ENCODE data around the gene ZNF773. TPM values are rescaled to one million over a fixed set of nuclear protein-coding genes. Genes with fewer than 3 reads are reported as not detected.
A peak's percentile ranks its signal among the peaks of the same experiment; 100 is the strongest.
"Not testable (repeated sequence)": the region's sequence is repeated elsewhere in the genome, so short reads cannot be mapped to it uniquely, and the experiment has no call there.

The ZNF773 gene
- total RNA-seq = 10 to 100 TPM in 5 of 8 experiments, 1 to 10 TPM in 3; 6.3 to 17.9 (median 10.9) TPM

DNA sequence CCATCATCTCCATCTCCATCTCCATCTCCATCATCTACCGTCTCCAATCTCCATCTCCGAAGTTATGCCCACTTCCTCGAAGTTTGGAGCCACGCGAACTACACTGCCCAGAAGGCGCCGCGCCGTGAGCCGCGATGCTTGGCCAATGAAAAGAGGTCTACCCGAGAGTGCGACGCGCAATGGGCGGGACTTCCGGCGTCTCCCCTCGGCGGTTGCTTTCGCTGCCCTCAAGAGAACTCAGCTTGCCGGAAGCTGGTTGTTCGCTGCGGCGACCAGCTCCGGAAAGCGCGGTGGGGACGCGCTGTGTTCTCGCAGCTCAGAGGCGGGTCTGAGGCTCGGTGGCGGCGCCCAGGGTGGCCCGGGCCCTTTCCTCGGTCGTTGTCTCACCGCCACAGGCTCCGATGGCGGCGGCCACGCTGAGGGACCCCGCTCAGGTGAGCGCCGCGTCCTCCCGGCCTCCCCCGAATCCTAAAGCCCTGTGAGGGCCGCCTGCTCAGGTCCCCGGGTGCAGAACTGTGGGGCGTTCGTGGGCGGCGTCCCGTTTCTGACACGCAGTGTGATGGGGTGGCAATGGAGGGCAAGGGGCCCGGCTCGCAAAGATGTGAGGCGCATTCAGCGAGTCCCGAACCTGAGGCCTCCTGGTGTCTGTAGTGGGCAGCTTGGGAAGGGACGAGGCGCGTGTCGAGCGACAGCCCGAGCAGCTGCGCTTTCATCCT is at the start of gene ZNF773:
Gene ZNF773, plus strand, starts transcription at position 259 of the 716 bp plus-strand sequence. Its CDS starts 143 bp downstream, at position 402.
- ATAC-seq (replicated peaks in 6 of 8) = peak; percentile 96 to 100 (median 100)
- 0 to 24% (median 3%) methylated on average over 2 to 12 of the region's 69 CpGs; no CpG with 5 or more reads in 2 of the 10 experiments for WGBS, 10 experiments
- peak within 1 kb of the TSS; percentile 94 to 96 for H3K27ac ChIP-seq
- H3K4me3 ChIP-seq = peak within 1 kb of the TSS; percentile 73 to 100 (median 98)
- in situ Hi-C loops (cut with MboI; ENCODE audit: low pct_unique_long_range_greater_than_20kb in 2 of 9, low sequenced_read_pairs in 9 of 9, unreplicated experiment in 9 of 9); H3K4me1 ChIP-seq (replicated peaks in 1 of 2): not testable (repeated sequence)

DNA sequence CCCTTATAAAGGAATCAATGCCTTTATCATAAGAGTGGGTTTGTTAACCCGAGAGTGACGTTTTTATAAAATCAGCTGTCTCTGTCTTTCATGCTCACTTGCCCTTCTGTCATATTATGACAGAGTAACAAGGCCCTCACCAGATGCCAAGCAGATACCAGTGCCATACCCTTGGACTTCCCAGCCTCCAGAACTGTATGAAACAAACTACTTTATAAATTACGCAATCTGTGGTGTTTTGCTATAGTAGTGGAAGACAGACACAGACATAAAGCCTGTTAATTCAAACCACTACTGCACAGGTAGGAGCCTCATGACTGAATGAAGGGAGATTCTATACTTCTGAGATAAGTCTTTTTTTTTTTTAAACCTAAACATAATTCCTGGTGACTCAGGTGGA is 47.4 kb upstream of the ZNF773 start:
- ATAC-seq (replicated peaks in 6 of 8) = no peak
- H3K27ac ChIP-seq = no peak overlapping the region
- 85 to 100% (median 96%) methylated on average over 1 to 3 of the region's 3 CpGs; no CpG with 5 or more reads in 3 of the 10 experiments for WGBS, 10 experiments
- H3K4me3 ChIP-seq = no peak overlapping the region
- no peaks in the 10 kb centered on the region for H3K4me1 ChIP-seq (replicated peaks in 1 of 2)
- in situ Hi-C loops (cut with MboI; ENCODE audit: low pct_unique_long_range_greater_than_20kb in 2 of 9, low sequenced_read_pairs in 9 of 9, unreplicated experiment in 9 of 9) = no loop called here

DNA sequence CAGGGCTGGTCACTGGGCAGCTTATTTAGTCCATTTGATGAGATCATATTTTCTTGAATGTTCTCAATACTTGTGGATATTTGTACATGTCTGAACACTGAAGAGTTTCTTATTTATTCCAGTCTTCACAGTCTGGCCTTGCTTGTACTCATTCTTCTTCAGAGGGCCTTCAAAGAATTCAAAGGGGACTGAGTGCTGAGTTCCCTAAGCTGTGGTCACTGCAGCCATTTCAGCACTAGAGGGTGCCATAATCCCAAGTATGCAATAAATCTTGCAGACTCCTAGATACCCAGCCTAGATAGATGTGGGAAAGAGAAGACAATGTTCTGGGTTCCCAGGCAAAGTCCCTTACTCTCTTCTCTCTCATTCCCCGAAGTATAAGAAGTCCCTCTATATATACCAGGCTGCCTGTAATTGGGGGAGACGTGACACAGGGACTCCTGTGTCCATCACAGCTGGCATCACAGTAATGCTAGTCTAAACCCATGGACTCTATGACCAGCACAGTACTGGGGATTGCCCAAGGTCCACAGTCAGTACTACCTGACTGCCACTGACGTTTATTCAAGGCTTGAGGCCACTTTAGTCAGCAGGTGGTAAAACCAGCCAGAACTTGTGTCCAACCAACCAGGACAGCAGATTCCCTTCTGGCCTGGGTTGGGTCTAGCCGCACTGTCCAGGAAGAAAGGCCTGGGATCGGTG is 33.9 kb upstream of the ZNF773 start:
- peak in 3 of 8 experiments; percentile 52 to 99 (median 77) for ATAC-seq (replicated peaks in 6 of 8)
- in situ Hi-C loops (cut with MboI; ENCODE audit: low pct_unique_long_range_greater_than_20kb in 2 of 9, low sequenced_read_pairs in 9 of 9, unreplicated experiment in 9 of 9) = no loop called here
- WGBS, 10 experiments = 14 to 100% (median 63%) methylated on average over 1 to 4 of the region's 5 CpGs; no CpG with 5 or more reads in 5 of the 10 experiments
- Histone ChIP-seq H3K4me3 (no peak overlapping the region), H3K4me1 (replicated peaks in 1 of 2) (no peaks in the 10 kb centered on the region), H3K27ac (no peak overlapping the region)

DNA sequence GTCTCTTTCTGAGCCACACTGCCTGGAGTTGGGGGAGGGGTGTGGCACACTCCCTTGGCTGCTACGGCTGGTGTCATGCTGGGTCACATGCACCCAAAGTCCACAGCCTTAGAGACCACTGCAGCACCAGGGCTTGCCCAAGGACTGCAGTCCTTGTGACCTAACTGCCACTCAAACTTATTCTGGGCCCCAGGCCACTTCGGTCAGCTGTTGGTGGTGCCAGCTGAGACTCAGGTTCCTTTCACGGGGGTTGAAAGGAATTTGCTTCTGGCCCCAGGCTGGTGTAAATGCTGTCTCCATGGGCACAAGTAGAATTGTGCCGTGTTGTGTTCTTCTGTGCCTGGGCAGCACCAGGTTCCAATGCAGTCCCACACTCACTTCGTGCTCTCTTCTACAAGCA is 33.2 kb upstream of the ZNF773 start:
- Histone ChIP-seq H3K27ac (no peak overlapping the region), H3K4me1 (replicated peaks in 1 of 2) (no peaks in the 10 kb centered on the region), H3K4me3 (no peak overlapping the region)
- in situ Hi-C loops (cut with MboI; ENCODE audit: low pct_unique_long_range_greater_than_20kb in 2 of 9, low sequenced_read_pairs in 9 of 9, unreplicated experiment in 9 of 9) = no loop called here
- WGBS, 10 experiments = 76 to 100% (median 90%) methylated on average over 1 to 4 of the region's 5 CpGs; no CpG with 5 or more reads in 4 of the 10 experiments
- ATAC-seq (replicated peaks in 6 of 8) = no peak

DNA sequence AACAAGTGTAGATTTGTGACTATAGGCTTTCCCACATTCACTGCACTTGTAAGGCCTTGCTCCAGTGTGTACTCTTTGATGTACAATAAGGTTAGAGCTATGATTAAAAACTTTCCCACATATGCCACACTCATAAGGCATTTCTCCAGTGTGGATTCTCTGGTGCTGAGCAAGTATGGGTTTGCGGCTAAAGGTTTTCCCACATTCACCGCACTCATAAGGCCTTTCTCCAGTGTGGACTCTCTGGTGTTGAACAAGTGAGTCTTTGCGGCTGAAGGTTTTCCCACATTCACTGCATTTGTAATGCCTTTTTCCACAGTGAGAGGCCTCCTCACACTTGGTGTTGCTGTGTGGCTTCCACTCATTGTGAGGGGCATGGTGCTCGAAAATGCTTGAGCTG is 26.1 kb upstream of the ZNF773 start:
- WGBS, 10 experiments = 92 to 100% (median 97%) methylated on average over 2 to 4 of the region's 4 CpGs; no CpG with 5 or more reads in 3 of the 10 experiments
- H3K4me1 ChIP-seq (replicated peaks in 1 of 2) = peaks cover 6 to 7% of the 10 kb centered on the region in 2 donors
- in situ Hi-C loops (cut with MboI; ENCODE audit: low pct_unique_long_range_greater_than_20kb in 2 of 9, low sequenced_read_pairs in 9 of 9, unreplicated experiment in 9 of 9) = no loop called here
- H3K27ac ChIP-seq = no peak overlapping the region
- H3K4me3 ChIP-seq = no peak overlapping the region
- no peak for ATAC-seq (replicated peaks in 6 of 8)

DNA sequence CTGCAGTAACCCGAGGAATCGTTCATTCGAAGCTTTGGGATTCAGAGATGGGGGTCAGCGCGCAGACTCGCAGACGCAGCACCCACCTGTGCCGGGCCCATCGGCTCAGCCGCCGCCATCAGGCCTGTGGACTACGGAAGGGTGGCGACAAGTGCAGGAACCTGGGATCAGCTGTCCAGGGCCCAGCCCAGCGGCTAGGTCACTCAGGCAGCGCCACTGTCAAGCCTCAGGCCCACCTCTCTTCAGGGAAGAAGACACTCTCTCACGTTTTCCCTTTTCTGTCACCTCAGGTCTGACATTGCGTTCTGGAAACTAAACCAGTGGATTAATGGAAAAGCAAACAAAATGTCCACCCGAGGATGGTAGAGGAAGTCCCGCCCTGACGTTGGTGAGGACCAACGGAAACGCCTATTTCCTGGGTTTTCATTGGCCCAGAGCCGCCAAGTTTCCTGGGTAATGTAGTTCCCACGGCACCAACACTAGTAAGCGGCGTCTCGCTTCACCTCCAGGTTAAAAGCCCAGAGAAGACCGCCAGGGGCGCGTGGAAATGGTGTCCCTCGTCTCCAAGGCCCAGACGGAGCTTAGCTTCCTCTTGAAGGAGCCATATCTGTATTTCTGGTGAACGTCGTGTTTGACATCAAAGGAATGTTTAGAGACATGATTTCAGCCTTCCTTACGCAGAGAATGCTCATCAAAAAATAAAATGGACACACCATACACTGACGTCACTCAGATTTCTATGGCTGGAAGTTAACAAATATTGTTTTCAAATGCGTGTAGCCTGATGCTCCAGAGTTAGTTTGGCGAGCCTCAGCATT is 22.3 kb upstream of the ZNF773 start, which contains the start of gene ZNF772:
Gene ZNF772, minus strand, starts transcription at position 376 of the 818 bp plus-strand sequence. Its CDS starts 257 bp downstream, at position 119.
- WGBS, 10 experiments = 0 to 65% (median 21%) methylated on average over 1 to 25 of the region's 38 CpGs
- in situ Hi-C loops (cut with MboI; ENCODE audit: low pct_unique_long_range_greater_than_20kb in 2 of 9, low sequenced_read_pairs in 9 of 9, unreplicated experiment in 9 of 9) = no loop called here
- Histone ChIP-seq H3K4me3 (peak within 1 kb of the TSS; percentile 52 to 91 (median 64)), H3K4me1 (replicated peaks in 1 of 2) (peaks cover 6 to 7% of the 10 kb centered on the region in 2 donors), H3K27ac (peak within 1 kb of the TSS; percentile 86 to 91)
- peak; percentile 97 to 100 (median 100) for ATAC-seq (replicated peaks in 6 of 8)

DNA sequence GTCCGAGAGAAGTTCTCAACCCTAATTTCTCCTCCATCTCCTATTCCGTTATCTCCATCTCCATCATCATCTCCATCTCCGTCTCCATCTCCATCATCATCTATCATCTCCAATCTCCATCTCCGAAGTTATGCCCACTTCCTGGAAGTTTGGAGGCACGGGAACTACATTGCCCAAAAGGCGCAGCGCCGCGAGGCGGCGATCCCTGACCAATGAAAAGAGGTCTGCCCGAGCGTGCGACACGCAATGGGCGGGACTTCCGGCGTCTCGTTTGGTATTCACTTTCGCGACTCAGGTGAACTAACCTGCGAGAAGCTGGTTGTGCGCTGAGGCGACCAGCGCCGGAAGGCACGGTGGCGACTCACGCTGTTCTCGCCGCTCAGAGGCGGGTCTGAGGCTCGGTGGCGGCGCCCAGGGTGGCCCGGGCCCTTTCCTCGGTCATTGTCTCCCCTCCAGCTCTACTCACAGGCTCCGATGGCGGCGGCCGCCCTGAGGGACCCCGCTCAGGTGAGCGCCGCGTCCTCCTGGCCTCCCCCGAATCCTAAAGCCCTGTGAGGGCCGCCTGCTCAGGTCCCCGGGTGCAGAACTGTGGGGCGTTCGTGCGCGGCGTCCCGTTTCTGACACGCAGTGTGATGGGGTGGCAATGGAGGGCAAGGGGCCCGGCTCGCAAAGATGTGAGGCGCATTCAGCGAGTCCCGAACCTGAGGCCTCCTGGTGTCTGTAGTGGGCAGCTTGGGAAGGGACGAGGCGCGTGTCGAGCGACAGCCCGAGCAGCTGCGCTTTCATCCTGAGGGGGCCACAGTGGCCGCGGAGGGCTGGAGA is 12.1 kb upstream of the ZNF773 start, which contains the start of gene ZNF419:
Gene ZNF419, plus strand, starts transcription at position 274 of the 822 bp plus-strand sequence. Its CDS starts 201 bp downstream, at position 475.
- H3K4me1 ChIP-seq (replicated peaks in 1 of 2); in situ Hi-C loops (cut with MboI; ENCODE audit: low pct_unique_long_range_greater_than_20kb in 2 of 9, low sequenced_read_pairs in 9 of 9, unreplicated experiment in 9 of 9): not testable (repeated sequence)
- Histone ChIP-seq H3K4me3 (peak within 1 kb of the TSS; percentile 80 to 100 (median 98)), H3K27ac (peak within 1 kb of the TSS in 1 of 2 donors; percentile 68)
- 0 to 40% (median 13%) methylated on average over 1 to 14 of the region's 69 CpGs; no CpG with 5 or more reads in 1 of the 10 experiments for whole genome bisulfite sequencing, 10 experiments
- peak; percentile 96 to 99 (median 99) for ATAC-seq (replicated peaks in 6 of 8)

DNA sequence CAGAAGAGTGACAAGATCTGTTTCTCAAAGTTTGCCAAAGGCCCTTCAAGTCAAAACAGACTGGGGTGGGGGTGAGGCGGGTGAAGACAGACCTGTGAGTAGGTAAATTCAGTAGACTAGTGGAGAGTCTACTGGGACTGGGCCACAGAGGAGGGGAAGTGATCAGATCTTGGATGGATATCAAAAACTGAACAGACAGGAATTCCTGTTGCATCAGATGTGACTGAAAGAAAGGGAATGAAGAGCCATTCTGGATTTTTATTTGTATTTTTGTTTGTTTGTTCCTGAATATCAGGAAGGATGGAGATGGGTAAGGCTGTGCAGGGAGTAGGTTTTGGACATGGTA is 11.5 kb upstream of the ZNF773 start:
- ATAC-seq (replicated peaks in 6 of 8) = peak in 3 of 8 experiments; percentile 4 to 38 (median 37)
- in situ Hi-C loops (cut with MboI; ENCODE audit: low pct_unique_long_range_greater_than_20kb in 2 of 9, low sequenced_read_pairs in 9 of 9, unreplicated experiment in 9 of 9); H3K4me1 ChIP-seq (replicated peaks in 1 of 2); H3K27ac ChIP-seq: not testable (repeated sequence)
- H3K4me3 ChIP-seq = peak overlapping the region in 4 of 5 donors; percentile 17 to 30 (median 18)
- WGBS, 10 experiments = no CpG with 5 or more reads among the region's 1 CpG

DNA sequence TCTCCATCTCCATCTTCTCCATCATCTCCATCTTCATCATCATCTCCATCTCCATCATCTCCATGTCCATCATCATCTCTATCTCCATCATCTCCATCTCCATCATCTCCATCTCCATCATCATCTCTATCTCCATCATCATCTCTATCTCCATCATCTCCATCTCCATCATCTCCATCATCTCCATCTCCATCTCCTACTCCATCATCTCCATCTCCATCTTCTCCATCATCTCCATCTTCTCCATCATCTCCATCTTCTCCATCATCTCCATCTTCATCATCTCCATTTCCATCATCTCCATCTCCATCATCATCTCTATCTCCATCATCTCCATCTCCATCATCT is 432 bp upstream of the ZNF773 start:
- H3K4me3 ChIP-seq = peak overlapping the region in 3 of 5 donors; percentile 73 to 100 (median 98)
- not testable (repeated sequence) for H3K4me1 ChIP-seq (replicated peaks in 1 of 2)

DNA sequence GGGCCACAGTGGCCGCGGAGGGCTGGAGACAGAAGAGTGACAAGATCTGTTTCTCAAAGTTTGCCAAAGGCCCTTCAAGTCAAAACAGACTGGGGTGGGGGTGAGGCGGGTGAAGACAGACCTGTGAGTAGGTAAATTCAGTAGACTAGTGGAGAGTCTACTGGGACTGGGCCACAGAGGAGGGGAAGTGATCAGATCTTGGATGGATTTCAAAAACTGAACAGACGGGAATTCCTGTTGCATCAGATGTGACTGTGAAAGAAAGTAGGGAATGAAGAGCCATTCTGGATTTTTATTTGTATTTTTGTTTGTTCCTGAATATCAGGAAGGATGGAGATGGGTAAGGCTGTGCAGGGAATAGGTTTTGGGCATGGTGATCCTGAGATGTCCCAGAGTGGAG is 662 bp downstream of the ZNF773 start:
- no CpG with 5 or more reads among the region's 4 CpGs for WGBS, 10 experiments
- H3K27ac ChIP-seq; H3K4me1 ChIP-seq (replicated peaks in 1 of 2); in situ Hi-C loops (cut with MboI; ENCODE audit: low pct_unique_long_range_greater_than_20kb in 2 of 9, low sequenced_read_pairs in 9 of 9, unreplicated experiment in 9 of 9): not testable (repeated sequence)
- peak overlapping the region; percentile 22 to 37 (median 25) for H3K4me3 ChIP-seq
- peak in 2 of 8 experiments; percentile 24 to 28 for ATAC-seq (replicated peaks in 6 of 8)

More for the DNA sequence above, 432 bp upstream of the ZNF773 start:
- ATAC-seq (replicated peaks in 6 of 8); in situ Hi-C loops (cut with MboI; ENCODE audit: low pct_unique_long_range_greater_than_20kb in 2 of 9, low sequenced_read_pairs in 9 of 9, unreplicated experiment in 9 of 9); H3K27ac ChIP-seq: not testable (repeated sequence)

DNA sequence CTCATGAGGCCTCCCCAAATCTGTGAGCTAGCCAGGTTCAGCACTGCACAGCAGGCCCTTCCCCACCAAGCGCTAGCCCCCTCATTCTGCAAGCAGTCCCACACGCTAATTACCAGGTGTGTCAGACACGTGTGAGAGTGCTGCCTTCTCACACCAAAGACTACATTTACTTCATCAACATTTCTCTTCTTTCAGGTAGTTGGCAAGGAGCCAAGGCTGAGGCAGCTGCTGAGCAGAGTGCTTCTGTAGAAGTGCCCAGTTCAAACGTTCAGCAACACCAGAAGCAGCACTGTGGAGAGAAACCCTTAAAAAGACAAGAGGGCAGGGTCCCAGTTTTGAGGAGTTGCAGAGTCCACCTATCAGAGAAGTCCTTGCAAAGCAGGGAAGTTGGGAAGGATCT is 6.4 kb downstream of the ZNF773 start:
- in situ Hi-C loops (cut with MboI; ENCODE audit: low pct_unique_long_range_greater_than_20kb in 2 of 9, low sequenced_read_pairs in 9 of 9, unreplicated experiment in 9 of 9) = no loop called here

DNA sequence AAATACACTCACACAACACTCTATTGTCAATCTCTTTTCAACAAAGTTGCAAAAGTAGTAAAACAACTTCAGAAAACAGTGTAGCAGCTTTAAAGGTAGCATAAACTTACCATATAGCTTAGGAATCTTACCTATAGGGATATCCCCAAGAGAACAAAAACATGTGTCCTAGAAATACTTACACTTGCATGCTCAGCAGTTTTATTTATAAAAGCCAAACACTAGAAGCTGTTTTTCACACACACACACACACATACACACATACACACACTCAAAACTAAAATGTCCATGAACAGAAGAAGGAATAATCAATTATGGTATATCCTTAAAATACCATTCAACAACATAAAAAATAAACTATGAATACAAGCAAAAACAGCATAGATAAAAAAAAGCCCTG is 11.7 kb downstream of the ZNF773 start:
- in situ Hi-C loops (cut with MboI; ENCODE audit: low pct_unique_long_range_greater_than_20kb in 2 of 9, low sequenced_read_pairs in 9 of 9, unreplicated experiment in 9 of 9) = no loop called here
- Histone ChIP-seq H3K27ac (no peak overlapping the region), H3K4me1 (replicated peaks in 1 of 2) (no peaks in the 10 kb centered on the region), H3K4me3 (no peak overlapping the region)
- ATAC-seq (replicated peaks in 6 of 8) = no peak

More for the DNA sequence above, 6.4 kb downstream of the ZNF773 start:
- 40 to 100% (median 74%) methylated on average over 1 to 3 of the region's 4 CpGs; no CpG with 5 or more reads in 6 of the 10 experiments for WGBS, 10 experiments
- Histone ChIP-seq H3K27ac (no peak overlapping the region), H3K4me1 (replicated peaks in 1 of 2) (no peaks in the 10 kb centered on the region), H3K4me3 (no peak overlapping the region)
- ATAC-seq (replicated peaks in 6 of 8) = no peak
